Measurements from ENCODE around the gene GLI3. TPM values are rescaled to one million over a fixed set of nuclear protein-coding genes. Genes with fewer than 3 reads are reported as not detected.

GLI3 gene
- total and polyA plus RNA-seq, 2 donors (not counting 1 experiment from before 2014, with no cell fraction given): 6.4 to 6.5 TPM

- no peak overlapping the region for H3K27ac ChIP-seq (ENCODE audit: insufficient read depth, low read length)
- no peaks in the 10 kb centered on the region for H3K27me3 ChIP-seq (ENCODE audit: control insufficient read depth, insufficient read depth, low read length)
- no peaks in the 10 kb centered on the region for H3K36me3 ChIP-seq (ENCODE audit: control insufficient read depth, insufficient read depth, low read length)
- H3K4me1 ChIP-seq (ENCODE audit: control insufficient read depth, extremely low read depth, insufficient read depth, low read length): no peaks in the 10 kb centered on the region
- no peak for TF ChIP-seq CTCF (conservative IDR thresholded peaks at IDR 0.05 in 1 of 2, IDR thresholded peaks at IDR 0.05 in 1 of 2; ENCODE audit: low read depth in 1 of 2, low read length in 2 of 2)
- no peak for TF ChIP-seq EZH2 (IDR thresholded peaks at IDR 0.05; ENCODE audit: low read length, missing control alignments)
- no peaks in the 10 kb centered on the region for H3K79me2 ChIP-seq (ENCODE audit: control insufficient read depth, insufficient read depth, low read length)
- no peak for DNase-seq (ENCODE audit: low read depth in 2 of 2)
- no peak overlapping the region for H3K9ac ChIP-seq (ENCODE audit: insufficient read depth, low read length)
- H3K9me3 ChIP-seq (ENCODE audit: control insufficient read depth, insufficient read depth, low read depth, low read length): no peaks in the 10 kb centered on the region
- no peak overlapping the region for H2AFZ ChIP-seq (ENCODE audit: low read length)
- no peaks in the 10 kb centered on the region for H4K20me1 ChIP-seq (ENCODE audit: control insufficient read depth, extremely low read depth, insufficient read depth, low read length)
- H3K4me2 ChIP-seq (ENCODE audit: extremely low read depth, insufficient read depth, low read length): no peak overlapping the region
- H3K4me3 ChIP-seq (replicated peaks in 1 of 4; ENCODE audit: control extremely low read depth in 1 of 4, insufficient read depth in 1 of 4, low read depth in 3 of 4, low read length in 4 of 4): no peak overlapping the region
Measured at GRCh38 chr7:42065015-42065414, 172.0 kb downstream of the GLI3 start.

DNA sequence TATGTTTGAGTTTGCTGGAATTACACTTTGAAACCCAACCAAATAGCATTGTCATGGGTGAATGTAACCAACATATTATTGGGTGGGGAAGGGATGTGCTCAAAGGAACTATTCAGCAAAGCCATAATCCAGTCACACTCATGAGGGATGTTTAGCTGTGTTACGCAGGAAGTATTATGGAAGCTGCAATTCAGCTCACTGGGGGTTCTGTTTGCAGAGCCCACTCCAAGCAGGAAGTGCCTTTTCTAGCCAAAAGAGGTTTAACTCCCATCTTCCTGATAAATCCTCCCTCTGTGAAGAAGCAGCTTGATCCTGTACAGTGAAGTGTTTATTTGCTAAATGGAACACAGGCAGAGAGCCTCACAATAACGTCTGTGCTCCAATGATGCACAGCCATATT lies 172.5 kb downstream of the GLI3 start:
- H3K27me3 ChIP-seq (ENCODE audit: control insufficient read depth, insufficient read depth, low read length): no peaks in the 10 kb centered on the region
- H3K9ac ChIP-seq (ENCODE audit: insufficient read depth, low read length): no peak overlapping the region
- H3K4me3 ChIP-seq (replicated peaks in 1 of 4; ENCODE audit: control extremely low read depth in 1 of 4, insufficient read depth in 1 of 4, low read depth in 3 of 4, low read length in 4 of 4): no peak overlapping the region
- H3K4me2 ChIP-seq (ENCODE audit: extremely low read depth, insufficient read depth, low read length): no peak overlapping the region
- no peak for DNase-seq (ENCODE audit: low read depth in 2 of 2)
- H2AFZ ChIP-seq (ENCODE audit: low read length): no peak overlapping the region
- H4K20me1 ChIP-seq (ENCODE audit: control insufficient read depth, extremely low read depth, insufficient read depth, low read length): no peaks in the 10 kb centered on the region
- no peaks in the 10 kb centered on the region for H3K9me3 ChIP-seq (ENCODE audit: control insufficient read depth, insufficient read depth, low read depth, low read length)
- H3K36me3 ChIP-seq (ENCODE audit: control insufficient read depth, insufficient read depth, low read length): no peaks in the 10 kb centered on the region
- H3K4me1 ChIP-seq (ENCODE audit: control insufficient read depth, extremely low read depth, insufficient read depth, low read length): no peaks in the 10 kb centered on the region
- no peak overlapping the region for H3K27ac ChIP-seq (ENCODE audit: insufficient read depth, low read length)
- TF ChIP-seq EZH2 (IDR thresholded peaks at IDR 0.05; ENCODE audit: low read length, missing control alignments) (no peak), CTCF (conservative IDR thresholded peaks at IDR 0.05 in 1 of 2, IDR thresholded peaks at IDR 0.05 in 1 of 2; ENCODE audit: low read depth in 1 of 2, low read length in 2 of 2) (no peak)
- H3K79me2 ChIP-seq (ENCODE audit: control insufficient read depth, insufficient read depth, low read length): no peaks in the 10 kb centered on the region

DNA sequence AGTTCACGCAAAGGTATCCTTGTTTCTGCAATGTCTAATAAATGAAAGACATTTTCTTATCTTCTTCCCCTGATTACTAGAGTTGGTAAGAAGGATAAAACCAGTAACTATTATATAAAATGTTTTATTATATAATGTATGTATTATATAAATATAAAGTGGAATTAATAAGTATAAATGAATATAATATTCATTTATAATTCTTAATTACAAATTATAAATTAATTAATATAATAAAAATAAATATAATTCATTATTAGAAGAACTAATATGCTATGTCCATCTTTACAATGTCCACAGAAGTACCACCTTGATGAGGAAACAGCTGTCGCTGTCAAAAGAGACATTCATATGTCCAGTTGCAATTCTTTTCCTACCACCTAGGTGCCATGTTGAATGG lies 177.7 kb downstream of the GLI3 start:
- H3K27ac ChIP-seq (ENCODE audit: insufficient read depth, low read length): no peak overlapping the region
- DNase-seq (ENCODE audit: low read depth in 2 of 2): no peak
- no peaks in the 10 kb centered on the region for H3K36me3 ChIP-seq (ENCODE audit: control insufficient read depth, insufficient read depth, low read length)
- H2AFZ ChIP-seq (ENCODE audit: low read length): no peak overlapping the region
- H3K9ac ChIP-seq (ENCODE audit: insufficient read depth, low read length): no peak overlapping the region
- TF ChIP-seq EZH2 (IDR thresholded peaks at IDR 0.05; ENCODE audit: low read length, missing control alignments): no peak
- no peak for TF ChIP-seq CTCF (conservative IDR thresholded peaks at IDR 0.05 in 1 of 2, IDR thresholded peaks at IDR 0.05 in 1 of 2; ENCODE audit: low read depth in 1 of 2, low read length in 2 of 2)
- no peak overlapping the region for H3K4me3 ChIP-seq (replicated peaks in 1 of 4; ENCODE audit: control extremely low read depth in 1 of 4, insufficient read depth in 1 of 4, low read depth in 3 of 4, low read length in 4 of 4)
- no peaks in the 10 kb centered on the region for H3K9me3 ChIP-seq (ENCODE audit: control insufficient read depth, insufficient read depth, low read depth, low read length)
- H3K4me2 ChIP-seq (ENCODE audit: extremely low read depth, insufficient read depth, low read length): no peak overlapping the region
- H3K27me3 ChIP-seq (ENCODE audit: control insufficient read depth, insufficient read depth, low read length): no peaks in the 10 kb centered on the region
- no peaks in the 10 kb centered on the region for H3K79me2 ChIP-seq (ENCODE audit: control insufficient read depth, insufficient read depth, low read length)
- no peaks in the 10 kb centered on the region for H4K20me1 ChIP-seq (ENCODE audit: control insufficient read depth, extremely low read depth, insufficient read depth, low read length)
- H3K4me1 ChIP-seq (ENCODE audit: control insufficient read depth, extremely low read depth, insufficient read depth, low read length): no peaks in the 10 kb centered on the region

Data from fibroblast of lung (primary cell).